Sciatic nerve (tissue), 2 donors: Measurements from ENCODE around the gene PTPRM. TPM values are rescaled to one million over a fixed set of nuclear protein-coding genes. Genes with fewer than 3 reads are reported as not detected.
A peak's percentile ranks its signal among the peaks of the same experiment; 100 is the strongest.

Experiments used
- ATAC-seq: fragments of 200-7000 bp; cut with Tn5 transposase; one replicate; pipeline ENCODE4 v1.9.1; 2020; ENCODE audit warnings: mild to moderate bottlenecking, moderate library complexity
- DNase-seq: peaks from one replicate; pipeline ENCODE4 v3.0.0-alpha.2; 2020; ENCODE audit warnings: low spot score
- intact Hi-C: fragments of 100-400 bp; cut with DNase I; formaldehyde crosslinking; loops from one replicate; pipeline ENCODE4 v1.14.2; 2022
- total RNA-seq: library from RNA; stranded (reverse); fragmentation: NEBNext Ultra II Directional; extraction: Animal tissue kit (Norgen Biotek cat#: 25700); gene quantifications from one replicate; pipeline ENCODE4 v1.2.1, GENCODE V29; 2021
- donor health status: DM: no; HTN: no; CAD: no.
- donor health status: DM: no; HTN: no; CAD: no.

PTPRM gene
- total RNA-seq, 1 donor from 2014 or later, result 66.5 TPM

DNA sequence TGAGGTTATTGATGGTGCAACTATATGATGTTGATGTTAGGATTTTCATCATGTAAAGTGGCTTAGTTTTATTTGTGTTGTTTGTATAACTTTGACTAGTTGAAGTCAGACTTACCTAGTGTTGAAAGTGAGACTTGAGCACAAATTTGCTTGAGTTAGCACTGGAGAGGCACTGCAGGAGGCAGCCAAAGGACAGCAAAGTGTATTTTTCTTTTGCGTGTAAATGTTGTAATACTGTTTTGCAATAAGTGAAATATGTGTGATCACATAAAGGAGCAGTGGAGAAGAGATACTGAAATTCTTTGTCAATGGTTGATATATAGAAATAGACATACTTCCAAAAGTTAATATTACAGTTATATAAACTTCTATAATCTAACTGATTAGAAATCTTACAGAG, 710.2 kb downstream of the PTPRM start:
- ATAC-seq (no peak), DNase-seq (no peak)
- intact Hi-C loops, result no loop called here

DNA sequence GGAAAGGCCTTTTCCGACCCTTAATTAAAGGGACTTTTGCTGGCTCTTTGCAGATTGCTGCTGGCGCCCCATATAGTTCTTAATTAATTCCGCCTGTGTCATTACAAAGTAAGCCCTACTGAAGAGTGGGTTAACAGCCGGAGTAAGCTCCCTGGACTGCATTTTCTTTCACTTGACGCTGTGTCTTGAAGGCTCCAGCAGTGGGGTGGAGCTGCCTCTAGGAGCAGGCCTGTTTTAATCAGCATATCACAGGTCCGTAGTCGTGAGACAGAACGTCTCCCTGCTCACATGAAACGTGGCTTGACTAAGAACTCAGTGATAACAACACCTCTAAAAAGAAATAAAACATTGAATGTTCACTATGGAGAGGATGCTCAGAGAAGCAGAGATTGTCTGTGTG, 712.2 kb downstream of the PTPRM start:
- intact Hi-C loops, result no loop called here
- ATAC-seq (no peak), DNase-seq (no peak)

DNA sequence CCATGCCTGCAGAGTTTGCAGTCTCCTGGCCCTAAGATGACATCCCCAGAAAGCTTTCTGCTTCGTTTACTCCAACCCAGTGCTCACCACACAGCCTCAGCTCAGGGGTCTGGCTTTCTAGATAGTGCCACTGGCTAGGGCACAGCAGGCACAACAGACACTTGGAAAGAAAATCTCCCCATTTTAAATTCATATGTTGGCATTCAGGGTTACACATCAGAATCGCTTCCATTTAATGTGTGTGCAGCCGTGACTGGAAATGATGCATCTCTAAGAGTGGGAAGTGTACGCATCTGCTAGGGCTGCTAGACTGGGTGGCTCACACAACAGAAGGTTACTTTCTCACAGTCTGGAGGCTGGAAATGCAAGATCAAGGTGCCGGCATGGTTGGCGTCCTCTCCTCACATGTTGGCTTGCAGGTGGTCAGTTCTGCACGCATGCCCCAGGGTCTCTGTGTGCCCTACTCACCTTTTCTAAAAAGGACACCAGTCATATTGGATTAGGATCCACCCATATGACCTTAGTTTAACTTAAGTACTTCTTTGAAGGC, 712.7 kb downstream of the PTPRM start:
- ATAC-seq (no peak), DNase-seq (no peak)
- intact Hi-C loops, result no loop called here

DNA sequence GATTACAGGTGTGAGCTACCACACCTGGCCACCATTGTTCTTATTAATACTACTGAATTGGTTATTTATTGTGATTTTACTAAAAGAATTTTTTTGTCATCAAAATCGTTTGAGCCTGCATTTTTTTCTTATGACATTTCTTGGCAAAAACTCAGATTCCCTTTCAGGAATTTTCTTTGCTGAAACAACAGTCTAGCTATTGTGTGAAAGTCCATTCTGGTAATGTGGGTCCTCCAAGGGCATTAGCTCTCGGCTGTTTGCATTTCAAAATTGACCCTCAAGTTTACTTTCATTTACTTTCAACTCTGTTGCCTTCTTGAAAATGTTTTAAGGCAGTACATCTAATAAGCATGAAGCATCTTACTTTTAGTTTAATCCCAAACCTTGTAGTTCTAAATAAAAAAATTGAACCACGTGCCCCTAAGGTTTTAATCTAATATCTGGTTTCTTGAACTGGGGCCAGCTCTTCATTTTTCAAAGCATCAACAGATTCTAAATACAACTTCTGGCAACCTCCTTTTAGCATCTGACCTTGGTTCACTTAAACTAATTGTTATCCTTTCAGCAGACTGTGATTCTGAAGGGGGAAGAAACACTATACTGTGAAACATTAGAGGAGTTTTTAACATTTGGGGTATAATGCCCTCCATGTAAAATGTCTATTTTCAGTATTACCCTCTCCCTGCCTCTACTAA, 716.9 kb downstream of the PTPRM start:
- intact Hi-C loops, result no loop called here
- DNase-seq, result no peak
- ATAC-seq, result no peak

DNA sequence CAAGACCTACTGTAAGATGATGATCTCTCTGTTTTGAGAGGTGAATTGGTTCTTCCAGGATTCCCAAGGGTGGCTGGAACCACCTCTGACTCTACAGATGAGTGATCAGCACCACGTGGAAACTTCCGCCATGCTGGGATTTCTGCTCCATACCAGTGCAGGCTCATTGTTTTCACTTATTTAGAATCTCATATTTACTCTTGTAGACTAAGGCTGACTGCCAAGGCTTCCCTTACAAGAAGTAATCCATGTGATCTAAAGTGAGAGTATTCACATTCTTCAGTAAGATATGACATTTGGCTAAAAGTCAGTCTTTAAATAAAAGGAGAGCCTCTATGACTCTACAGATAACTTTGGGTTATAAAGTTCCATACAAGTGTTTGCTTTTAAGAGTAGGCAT, 719.2 kb downstream of the PTPRM start:
- no peak for ATAC-seq
- intact Hi-C loops, result no loop called here

DNA sequence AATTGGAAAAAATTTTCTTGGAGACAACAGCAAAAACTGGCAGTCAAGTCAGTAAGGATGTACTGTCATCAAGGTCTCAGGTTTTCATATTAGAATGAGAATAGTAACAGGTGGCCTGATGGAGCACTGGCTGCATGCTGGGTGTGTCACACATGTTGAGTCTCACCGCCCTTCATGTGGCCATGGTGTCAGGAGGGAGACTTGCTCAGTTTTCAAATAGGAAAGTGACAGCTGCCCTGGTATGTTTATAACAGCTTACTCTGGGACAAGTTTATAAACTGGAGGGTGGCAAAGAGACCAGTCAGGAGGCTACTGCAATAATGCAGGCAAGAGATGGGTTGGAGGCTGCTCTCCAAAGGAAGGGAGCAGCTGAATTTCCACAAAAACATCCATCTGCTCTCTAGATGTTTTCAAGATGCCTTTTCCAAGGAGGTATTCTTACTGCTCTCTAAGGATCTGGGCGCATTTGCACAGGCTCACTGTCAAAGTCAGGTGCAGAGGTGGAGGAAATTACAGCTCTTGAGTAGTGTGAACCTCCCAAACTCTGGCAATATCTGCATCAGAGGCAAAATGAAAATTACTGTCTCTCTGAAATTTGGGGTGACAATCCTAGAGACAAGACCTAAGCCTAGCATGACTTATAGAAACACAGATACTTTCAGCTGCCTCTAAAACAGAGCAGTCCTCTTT, 720.2 kb downstream of the PTPRM start:
- DNase-seq (no peak), ATAC-seq (no peak)
- intact Hi-C loops, result no loop called here

More for the DNA sequence above, 719.2 kb downstream of the PTPRM start:
- DNase-seq, result no peak

DNA sequence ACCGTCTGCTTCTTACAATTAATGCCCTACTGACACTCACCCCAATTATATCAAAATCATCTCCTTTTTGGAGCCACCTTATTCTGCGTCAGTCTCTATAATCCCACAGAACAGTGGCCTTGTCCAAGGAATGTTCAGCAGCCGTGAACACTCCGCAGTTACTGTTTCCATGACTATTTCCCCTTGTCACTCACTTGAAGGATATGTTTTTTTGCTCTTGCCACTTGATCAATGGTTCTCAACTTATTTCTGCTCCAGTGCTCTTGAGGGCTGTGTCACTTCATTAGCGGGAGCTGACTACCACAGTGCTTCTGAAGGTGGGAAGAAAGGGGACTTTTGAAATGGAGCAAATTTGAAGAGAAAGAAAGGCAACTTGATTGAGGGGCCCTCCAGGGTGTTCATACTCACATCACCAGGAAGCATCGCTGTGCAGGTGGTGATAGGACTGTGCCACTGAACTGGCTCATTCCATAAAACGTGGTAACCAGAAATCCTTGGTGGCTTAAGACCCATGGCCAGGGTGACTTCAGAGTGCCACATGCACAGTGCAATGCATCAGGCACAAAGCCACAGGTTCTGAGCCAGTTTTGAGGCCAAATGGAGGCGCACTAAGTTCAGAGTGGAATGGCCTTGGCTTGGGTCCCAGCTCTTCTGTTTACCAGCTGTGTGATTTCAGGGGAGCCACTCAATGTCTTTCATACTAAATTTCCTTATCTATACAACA, 721.5 kb downstream of the PTPRM start:
- ATAC-seq, result no peak

DNA sequence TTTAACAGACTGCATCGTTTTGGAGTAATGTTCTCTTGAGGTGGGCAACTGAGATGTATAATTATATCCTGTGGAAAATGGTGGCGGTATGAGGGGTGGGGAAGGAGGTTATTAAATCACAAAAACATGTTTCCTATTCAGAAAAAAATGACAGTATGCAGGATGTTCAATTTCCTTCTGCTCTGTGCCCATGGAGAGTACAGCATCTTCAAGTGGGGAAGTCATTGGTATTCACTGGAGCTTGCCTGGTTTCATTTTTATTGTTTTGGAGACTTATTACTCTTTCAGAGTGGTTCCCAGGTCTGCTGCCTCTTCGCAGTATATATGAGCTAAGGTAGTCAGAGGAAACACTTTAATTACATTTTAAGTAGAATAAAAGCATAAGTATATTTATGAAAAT, 723.3 kb downstream of the PTPRM start:
- intact Hi-C loops, result no loop called here
- DNase-seq, result no peak

More for the DNA sequence above, 721.5 kb downstream of the PTPRM start:
- DNase-seq, result no peak
- intact Hi-C loops, result no loop called here

DNA sequence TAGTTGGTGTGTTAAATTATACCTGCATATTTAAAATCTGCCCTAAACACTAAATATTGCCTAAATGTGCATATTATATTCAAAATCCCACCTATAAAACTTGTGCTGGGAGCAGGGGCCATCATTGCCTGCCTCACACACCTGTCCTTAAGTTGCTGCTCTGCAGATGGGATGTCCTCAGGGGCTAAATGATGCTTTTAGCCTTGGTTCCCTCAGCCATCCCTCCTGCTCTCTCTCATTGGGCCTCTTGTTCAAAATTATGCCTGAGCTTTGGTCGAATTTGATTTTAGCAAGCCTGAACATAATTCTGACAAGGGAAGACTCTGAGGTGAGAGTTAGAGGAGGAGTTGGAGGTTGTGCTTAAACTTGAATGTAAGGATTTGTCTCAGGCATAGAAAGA, 723.8 kb downstream of the PTPRM start:
- ATAC-seq (no peak), DNase-seq (no peak)

More for the DNA sequence above, 723.3 kb downstream of the PTPRM start:
- ATAC-seq, result no peak

DNA sequence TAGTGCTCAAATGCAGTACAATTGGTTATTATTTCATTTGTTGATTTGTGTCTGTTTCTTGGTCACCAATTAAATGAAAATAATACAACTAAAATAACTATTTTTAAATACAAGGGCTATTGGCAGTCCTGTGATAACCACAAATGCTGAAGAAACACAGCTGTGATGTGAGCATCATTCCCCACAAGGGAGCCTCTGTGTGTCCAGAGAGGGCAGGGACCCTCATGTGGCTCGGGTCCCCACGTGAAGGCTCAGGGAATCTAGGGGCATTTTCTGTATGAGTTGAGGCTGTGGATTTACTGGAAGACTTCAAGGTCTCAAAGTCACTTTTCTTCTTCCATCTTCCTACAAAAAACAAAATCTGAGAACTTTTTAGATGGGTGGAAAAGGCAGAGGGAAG, 726.1 kb downstream of the PTPRM start:
- ATAC-seq, result peak; percentile 85
- no peak for DNase-seq
- intact Hi-C loops, result no loop called here

More for the DNA sequence above, 723.8 kb downstream of the PTPRM start:
- intact Hi-C loops, result no loop called here

DNA sequence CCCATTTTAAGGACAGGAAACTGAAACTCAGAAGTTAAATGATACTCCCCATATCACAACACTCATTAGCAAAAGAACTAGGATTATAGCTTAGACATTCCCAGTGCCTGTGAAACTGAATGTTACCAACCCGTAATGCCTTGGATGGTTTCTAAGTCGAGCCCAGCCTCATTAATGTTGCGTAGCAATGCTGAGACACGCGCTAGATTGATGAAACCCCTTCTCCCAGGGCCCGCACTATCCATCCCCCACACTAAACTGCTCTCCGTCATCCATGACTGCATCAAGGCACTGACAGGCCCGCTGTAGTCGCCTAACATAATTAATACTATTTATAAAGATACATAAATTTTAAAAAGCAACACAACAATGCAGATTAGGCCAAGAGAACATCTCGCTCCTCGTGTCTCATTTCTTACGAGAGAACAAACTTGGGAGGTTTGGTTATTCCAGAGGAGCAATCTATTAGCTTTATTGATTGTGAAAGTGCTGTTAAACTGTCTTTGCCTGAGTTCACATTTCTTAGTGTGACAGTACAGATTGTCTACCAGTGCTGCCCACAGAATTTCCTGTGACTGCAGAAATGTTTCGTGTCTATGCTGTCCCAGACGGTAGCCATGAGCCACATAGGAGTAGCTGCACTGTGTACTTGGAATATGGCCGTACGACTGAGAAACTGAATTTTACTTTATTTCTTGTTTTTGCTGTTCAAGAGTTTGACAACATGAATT, 729.9 kb downstream of the PTPRM start:
- ATAC-seq (no peak), DNase-seq (no peak)
- intact Hi-C loops, result no loop called here

DNA sequence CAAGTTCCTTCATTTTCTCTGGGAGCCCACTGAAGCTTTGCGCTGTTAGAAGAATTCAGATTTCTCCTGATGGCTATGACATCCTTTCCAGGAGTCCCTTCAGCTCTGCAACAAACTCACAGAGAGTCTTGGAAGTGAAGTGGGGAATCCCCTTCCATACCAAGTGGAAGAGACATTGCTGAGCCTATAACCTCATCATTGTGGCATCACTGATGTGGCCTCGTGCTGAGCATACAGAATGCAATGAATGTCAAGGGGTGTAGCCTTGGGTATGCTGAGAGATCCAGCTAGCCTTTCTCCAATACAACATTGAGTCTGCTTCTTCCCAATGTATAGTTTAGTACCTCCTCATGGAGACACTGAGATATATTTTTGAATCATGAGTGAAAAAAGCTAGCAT, 731.1 kb downstream of the PTPRM start:
- intact Hi-C loops, result no loop called here
- no peak for DNase-seq
- no peak for ATAC-seq

DNA sequence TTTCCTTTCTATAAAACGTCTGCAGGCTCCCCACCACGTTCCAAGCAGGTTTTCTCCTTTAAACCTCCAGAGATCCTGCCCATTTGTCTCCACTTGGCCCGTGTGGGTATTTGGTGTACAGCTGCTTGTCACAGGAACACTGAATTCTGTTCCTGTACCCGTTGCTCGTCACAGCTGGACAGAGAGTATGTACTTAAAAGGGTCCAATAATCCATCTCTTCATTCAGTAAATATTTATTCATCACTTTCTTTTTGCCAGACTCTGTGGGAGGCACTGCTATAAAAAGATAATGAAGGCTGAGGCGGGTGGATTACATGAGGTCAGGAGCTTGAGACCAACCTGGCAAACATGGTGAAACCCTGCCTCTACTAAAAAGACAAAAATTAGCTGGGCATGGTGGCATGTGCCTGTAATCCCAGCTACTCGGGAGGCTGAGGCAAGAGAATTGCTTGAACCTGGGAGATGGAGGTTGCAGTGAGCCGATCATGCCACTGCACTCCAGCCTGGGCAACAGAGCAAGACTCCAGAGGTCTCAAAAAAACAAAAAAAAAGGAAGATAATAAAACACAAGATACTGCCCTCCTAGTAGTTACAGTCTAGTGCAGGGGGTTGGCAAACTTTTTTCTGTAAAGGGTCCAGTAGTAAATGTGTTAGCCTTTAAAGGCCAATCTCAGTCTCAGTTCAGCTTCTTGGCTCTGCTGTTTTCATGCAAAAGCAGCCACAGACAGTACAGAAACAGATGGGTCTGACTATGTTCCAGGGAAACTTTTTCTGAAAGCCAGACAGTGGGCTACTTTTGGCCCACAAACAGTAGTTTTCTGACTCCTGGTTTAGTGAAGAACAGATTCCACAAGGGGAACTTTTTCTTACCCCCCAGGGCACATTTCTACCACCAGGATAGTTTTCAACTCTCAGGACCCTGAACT, 732.2 kb downstream of the PTPRM start:
- ATAC-seq, result no peak
- no peak for DNase-seq
- intact Hi-C loops, result no loop called here

DNA sequence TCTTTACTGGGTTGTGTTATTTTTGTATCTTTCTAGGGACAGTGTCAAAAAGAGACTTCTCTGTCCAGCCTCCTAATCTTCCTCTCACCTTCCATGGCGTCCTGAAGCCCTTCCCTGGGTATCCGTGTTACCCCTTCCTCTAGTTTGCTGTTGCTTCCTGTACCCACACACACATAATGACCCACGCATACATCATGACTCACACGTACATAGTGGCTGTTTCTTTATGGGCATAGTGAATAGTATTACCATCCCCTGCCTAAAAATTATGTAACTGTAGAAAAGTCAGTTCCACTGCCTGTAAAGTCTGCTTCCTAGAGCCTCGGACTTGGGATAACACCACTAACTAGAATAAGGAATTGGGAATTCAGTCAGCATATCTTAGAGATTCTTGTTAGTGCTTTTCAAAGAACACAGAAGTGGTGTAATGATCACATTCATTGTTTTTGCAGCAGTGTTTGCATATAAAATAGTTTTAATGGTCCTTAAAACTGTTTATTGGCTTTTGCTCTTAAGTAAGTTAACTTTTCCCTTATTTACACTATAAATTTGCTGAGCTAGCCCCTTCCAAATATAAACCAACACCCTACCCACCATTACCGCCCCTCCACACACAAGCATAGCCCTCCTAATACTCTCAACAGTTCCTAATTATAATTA, 733.8 kb downstream of the PTPRM start:
- intact Hi-C loops, result no loop called here
- DNase-seq (no peak), ATAC-seq (no peak)

DNA sequence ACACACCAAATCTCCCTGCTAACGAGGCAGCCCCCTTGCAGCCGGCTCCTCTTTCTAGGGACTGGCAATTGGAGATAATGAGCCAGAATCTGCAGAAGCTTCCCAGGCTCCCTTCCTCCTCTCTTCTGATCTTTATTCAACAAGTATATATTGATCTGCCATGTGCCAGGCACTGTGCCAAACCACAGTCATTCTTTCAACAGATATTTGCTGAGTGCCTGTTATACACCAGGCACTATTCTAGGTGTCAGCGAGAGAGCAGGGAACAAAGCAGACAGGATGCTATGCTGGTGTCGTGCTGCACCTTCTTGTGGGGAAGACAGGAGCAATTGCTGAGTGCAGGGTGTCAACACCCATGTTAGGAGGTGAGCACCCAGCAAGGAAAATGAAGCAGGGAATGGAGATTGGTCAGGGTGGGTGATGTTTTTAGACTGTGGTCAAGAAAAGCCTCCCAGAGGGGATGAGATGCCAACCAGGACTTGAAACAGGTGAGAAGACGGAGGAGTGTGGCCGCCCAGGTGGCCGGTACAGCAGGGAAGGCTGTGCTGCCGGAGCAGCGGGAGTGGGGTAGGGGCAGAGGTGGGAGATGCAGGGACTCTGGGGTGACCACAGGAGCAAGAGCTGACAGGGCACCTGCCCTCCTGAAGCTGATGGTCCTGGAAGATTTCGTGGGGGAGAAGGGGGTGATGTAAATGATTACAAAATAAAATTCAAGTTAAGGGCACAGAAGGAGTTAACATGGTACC, 734.5 kb downstream of the PTPRM start:
- DNase-seq, result no peak
- no peak for ATAC-seq
- intact Hi-C loops, result no loop called here

DNA sequence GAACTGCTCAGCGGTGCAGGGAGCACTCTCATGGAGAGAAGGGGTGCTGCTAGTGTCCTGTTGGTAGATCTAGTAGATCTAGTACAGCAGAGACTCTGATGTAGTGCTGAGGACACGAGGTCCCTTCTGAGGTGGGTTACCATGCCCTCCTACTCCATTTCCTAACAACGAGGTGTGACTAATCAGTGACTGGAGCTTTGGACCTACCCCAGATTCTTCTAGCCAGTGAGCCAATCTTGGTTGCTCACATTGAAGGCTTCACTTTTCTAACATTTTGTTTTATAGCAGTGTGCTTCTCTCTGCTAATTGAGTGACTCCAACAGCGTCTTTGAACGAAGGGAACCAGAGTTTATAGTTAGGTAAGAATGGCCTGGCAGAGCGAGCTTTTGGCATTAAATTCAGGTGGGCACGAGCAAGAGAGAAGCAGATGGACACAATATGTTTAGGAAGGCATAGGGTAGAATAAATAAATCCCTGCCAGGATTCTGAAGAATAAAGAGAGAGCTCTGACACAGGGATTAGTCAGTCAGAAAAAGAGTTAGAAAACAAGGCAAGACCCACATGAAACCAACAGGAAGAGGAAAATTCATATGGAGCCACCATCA, 736.1 kb downstream of the PTPRM start:
- intact Hi-C loops, result no loop called here
- no peak for DNase-seq
- ATAC-seq, result no peak

DNA sequence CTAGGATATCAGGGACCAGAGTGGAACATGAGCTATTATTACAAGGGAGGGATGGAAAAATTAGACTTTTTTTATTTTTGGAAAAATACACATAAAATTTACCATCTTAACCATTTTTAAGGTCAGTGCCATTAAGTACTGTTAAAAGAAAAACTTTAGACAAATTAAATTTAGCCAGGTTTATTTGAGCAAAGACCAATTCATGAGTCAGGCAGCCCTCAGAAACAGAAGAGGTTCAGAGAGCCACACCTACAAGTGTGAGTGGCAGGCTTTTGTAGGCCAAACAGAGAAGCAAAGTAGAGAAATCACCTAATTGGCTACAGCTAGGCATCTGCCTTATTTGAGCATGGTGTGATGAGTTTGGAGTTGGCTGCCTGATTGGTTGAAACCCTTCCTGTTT, 740.8 kb downstream of the PTPRM start:
- ATAC-seq, result no peak
- intact Hi-C loops, result no loop called here
- no peak for DNase-seq
